Caco-2 (cell line): ENCODE data around the gene XAF1. TPM values are rescaled to one million over a fixed set of nuclear protein-coding genes. Genes with fewer than 3 reads are reported as not detected.

Experiments used
- Bru-seq: library from RNA; stranded (reverse); fragments of 400-500 nt; gene quantifications from one replicate; lab custom pipeline; 2021; lab: Mats Ljungman, UMichigan
- BruChase-seq, 2 experiments: library from RNA; stranded (reverse); fragments of 400-500 nt; gene quantifications; one replicate each; lab custom pipeline; 2021; lab: Mats Ljungman, UMichigan
- BruUV-seq: library from RNA; stranded (reverse); fragments of 400-500 nt; replicated peaks from 2 replicates; lab custom pipeline; 2021; lab: Mats Ljungman, UMichigan
- CTCF ChIA-PET: fragments of 300-600 bp; sonication (Branson Sonifier 250); formaldehyde crosslinking; loops from one replicate; lab custom pipeline; 2022; ENCODE audit warnings: antibody characterized with exemption; lab: Charles Lee
- POLR2A ChIA-PET: fragments of 300-600 bp; sonication (Branson Sonifier 250); formaldehyde crosslinking; loops from one replicate; lab custom pipeline; 2022; ENCODE audit warnings: antibody characterized with exemption; lab: Charles Lee
- DNase-seq, 2 experiments: peaks; one replicate each; pipeline versions ENCODE4 v3.0.0 to v3.0.0-alpha.2; 2020 to 2022
- H3K27me3 ChIP-seq: replicated peaks from 2 replicates; pipeline ENCODE4 v1.6.0; 2011; ENCODE audit warnings: low read length; ENCODE audit not compliant: control insufficient read depth, insufficient read depth
- H3K36me3 ChIP-seq: 2 replicates; pipeline ENCODE4 v1.5.1; 2011; ENCODE audit warnings: low read length; ENCODE audit not compliant: control insufficient read depth, insufficient read depth
- H3K4me1 ChIP-seq: fragments of 250-450 bp; sonication (Bioruptor Pico); 2 replicates; pipeline ENCODE4 v1.5.1; 2020; ENCODE audit warnings: mild to moderate bottlenecking
- H3K4me3 ChIP-seq: 2 replicates; pipeline ENCODE4 v1.5.1; 2011; ENCODE audit warnings: low read depth, mild to moderate bottlenecking, control low read depth, low read length
- H3K9me3 ChIP-seq: fragments of 250-450 bp; sonication (Bioruptor Pico); 2 replicates; pipeline ENCODE4 v1.5.1; 2020; ENCODE audit warnings: mild to moderate bottlenecking, moderate library complexity
- H3K27ac Mint-ChIP-seq: one replicate; pipeline ENCODE4 v1.8.0; 2022; ENCODE audit warnings: mixed read lengths; ENCODE audit not compliant: unreplicated experiment
- H3K27me3 Mint-ChIP-seq: one replicate; pipeline ENCODE4 v1.8.0; 2022; ENCODE audit warnings: mixed read lengths; ENCODE audit not compliant: insufficient read depth, unreplicated experiment
- H3K36me3 Mint-ChIP-seq: one replicate; pipeline ENCODE4 v1.8.0; 2022; ENCODE audit warnings: mild to moderate bottlenecking, mixed read lengths; ENCODE audit not compliant: insufficient read depth, unreplicated experiment
- H3K4me1 Mint-ChIP-seq: one replicate; pipeline ENCODE4 v1.8.0; 2022; ENCODE audit warnings: low read depth, mixed read lengths; ENCODE audit not compliant: unreplicated experiment
- H3K4me3 Mint-ChIP-seq: one replicate; pipeline ENCODE4 v1.8.0; 2022; ENCODE audit warnings: mild to moderate bottlenecking, moderate library complexity, mixed read lengths; ENCODE audit not compliant: unreplicated experiment
- H3K9me3 Mint-ChIP-seq: one replicate; pipeline ENCODE4 v1.8.0; 2022; ENCODE audit warnings: mixed read lengths; ENCODE audit not compliant: unreplicated experiment
- intact Hi-C: fragments of 100-400 bp; cut with micrococcal nuclease; formaldehyde crosslinking; loops from one replicate; pipeline ENCODE4 v1.10.0; 2022; ENCODE audit not compliant: unreplicated experiment
- long read RNA-seq: library from polyadenylated mRNA; stranded (forward); transcript quantifications from one replicate; pipeline ENCODE4 v2.0.0, GENCODE V29; 2022
- total RNA-seq: library from RNA; stranded (reverse); gene quantifications from 2 replicates; pipeline ENCODE4 v1.2.3, GENCODE V29; 2022
- TF ChIP-seq, protein P1 (sequence below), 2 experiments: fragments of 200-600 bp in 1 of 2; IDR thresholded peaks; 1 replicate in 1 of 2; 2 replicates in 1 of 2; pipeline versions ENCODE4 v1.5.1 to v1.8.0; 2011 to 2022; ENCODE audit warnings: antibody characterized with exemption in 1 of 2, control low read depth in 1 of 2, inconsistent platforms in 1 of 2, low read depth in 1 of 2, low read length in 1 of 2, mild to moderate bottlenecking in 1 of 2, moderate library complexity in 1 of 2; ENCODE audit not compliant: insufficient read depth in 1 of 2, severe bottlenecking in 1 of 2, unreplicated experiment in 1 of 2

The XAF1 gene, protein sequence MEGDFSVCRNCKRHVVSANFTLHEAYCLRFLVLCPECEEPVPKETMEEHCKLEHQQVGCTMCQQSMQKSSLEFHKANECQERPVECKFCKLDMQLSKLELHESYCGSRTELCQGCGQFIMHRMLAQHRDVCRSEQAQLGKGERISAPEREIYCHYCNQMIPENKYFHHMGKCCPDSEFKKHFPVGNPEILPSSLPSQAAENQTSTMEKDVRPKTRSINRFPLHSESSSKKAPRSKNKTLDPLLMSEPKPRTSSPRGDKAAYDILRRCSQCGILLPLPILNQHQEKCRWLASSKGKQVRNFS
- 0.25 TPM in 1 of 2 replicates, not detected in the other for total RNA-seq
- Bru-seq, nascent RNA, result percentile 11 among the genes with signal in this experiment
- percentile 19 among the genes with signal in this experiment for BruChase-seq, experiment 1, labeled RNA remaining after a 2-hour chase
- percentile 12 among the genes with signal in this experiment for BruChase-seq, experiment 2, labeled RNA remaining after a 6-hour chase
- long read RNA-seq, partial matches to known transcripts, result 0 of 1 reads
- long read RNA-seq, other reads (novel, unspliced or antisense), result 1 of 1 reads

DNA sequence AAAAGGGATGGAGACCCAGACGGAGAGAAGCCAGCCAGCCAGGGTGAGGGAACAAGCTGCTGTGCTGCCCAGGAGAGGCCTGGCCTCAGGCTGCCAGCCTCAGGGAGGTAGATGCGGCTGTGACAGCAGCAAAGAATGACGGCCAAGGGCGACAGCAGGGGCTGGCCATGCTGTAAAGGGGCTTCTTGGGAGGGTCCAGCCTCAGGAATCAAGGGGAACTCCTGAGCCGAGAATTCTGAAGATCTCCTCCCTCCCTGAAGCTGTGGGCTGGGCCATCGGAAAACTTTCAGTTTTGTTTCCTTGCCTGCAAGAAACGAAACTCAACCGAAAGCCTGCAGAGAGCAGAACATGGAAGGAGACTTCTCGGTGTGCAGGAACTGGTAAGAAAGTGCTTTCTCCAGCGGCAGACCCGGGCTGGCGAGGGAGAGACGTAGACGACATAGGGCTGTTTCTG lies at the start of gene XAF1:
Gene XAF1, plus strand, starts transcription at position 316 of the 454 bp plus-strand sequence. Its CDS starts 33 bp downstream, at position 349.
- ChIA-PET CTCF (no interaction called here), POLR2A (no interaction called here)
- Mint-ChIP-seq H3K36me3 (no peaks in the 10 kb centered on the region), H3K4me3 (no peak within 1 kb of the TSS), H3K27ac (no peak within 1 kb of the TSS), H3K27me3 (no peaks in the 10 kb centered on the region), H3K9me3 (no peaks in the 10 kb centered on the region), H3K4me1 (no peaks in the 10 kb centered on the region)
- H3K4me3 ChIP-seq, result no peak within 1 kb of the TSS
- no peaks in the 10 kb centered on the region for H3K4me1 ChIP-seq
- no peaks in the 10 kb centered on the region for H3K27me3 ChIP-seq
- no peak for DNase-seq
- H3K9me3 ChIP-seq, result no peaks in the 10 kb centered on the region
- BruUV-seq, result no TSS peak
- H3K36me3 ChIP-seq, result no peaks in the 10 kb centered on the region
- intact Hi-C loops, result no loop called here
- TF ChIP-seq, protein P1, sequence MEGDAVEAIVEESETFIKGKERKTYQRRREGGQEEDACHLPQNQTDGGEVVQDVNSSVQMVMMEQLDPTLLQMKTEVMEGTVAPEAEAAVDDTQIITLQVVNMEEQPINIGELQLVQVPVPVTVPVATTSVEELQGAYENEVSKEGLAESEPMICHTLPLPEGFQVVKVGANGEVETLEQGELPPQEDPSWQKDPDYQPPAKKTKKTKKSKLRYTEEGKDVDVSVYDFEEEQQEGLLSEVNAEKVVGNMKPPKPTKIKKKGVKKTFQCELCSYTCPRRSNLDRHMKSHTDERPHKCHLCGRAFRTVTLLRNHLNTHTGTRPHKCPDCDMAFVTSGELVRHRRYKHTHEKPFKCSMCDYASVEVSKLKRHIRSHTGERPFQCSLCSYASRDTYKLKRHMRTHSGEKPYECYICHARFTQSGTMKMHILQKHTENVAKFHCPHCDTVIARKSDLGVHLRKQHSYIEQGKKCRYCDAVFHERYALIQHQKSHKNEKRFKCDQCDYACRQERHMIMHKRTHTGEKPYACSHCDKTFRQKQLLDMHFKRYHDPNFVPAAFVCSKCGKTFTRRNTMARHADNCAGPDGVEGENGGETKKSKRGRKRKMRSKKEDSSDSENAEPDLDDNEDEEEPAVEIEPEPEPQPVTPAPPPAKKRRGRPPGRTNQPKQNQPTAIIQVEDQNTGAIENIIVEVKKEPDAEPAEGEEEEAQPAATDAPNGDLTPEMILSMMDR (IDR thresholded peaks at IDR 0.05; ENCODE audit: insufficient read depth in 1 of 2, low read depth in 1 of 2, low read length in 1 of 2, severe bottlenecking in 1 of 2, unreplicated experiment in 1 of 2), result no peak

DNA sequence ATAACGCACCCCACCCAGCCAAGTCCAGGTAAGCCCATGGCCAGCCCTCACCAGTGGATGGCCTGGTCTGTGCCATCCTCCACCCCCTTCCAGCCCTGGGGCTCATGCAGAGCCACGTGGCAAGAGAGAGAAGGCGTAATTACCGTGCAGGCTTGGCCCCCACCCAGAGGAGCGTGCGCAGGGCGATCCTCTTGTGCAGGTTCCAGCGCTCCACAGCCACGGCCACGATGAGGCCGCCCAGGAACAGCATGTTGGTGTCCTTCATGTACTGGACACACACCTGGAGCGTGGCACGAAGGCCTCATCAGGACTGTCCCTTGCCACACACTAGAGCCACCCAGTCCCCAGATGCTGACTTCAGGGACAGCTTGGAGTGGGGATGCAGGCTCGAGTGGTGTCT lies 49.3 kb upstream of the XAF1 start:
- H3K27me3 Mint-ChIP-seq, result no peaks in the 10 kb centered on the region
- H3K9me3 Mint-ChIP-seq, result no peaks in the 10 kb centered on the region
- H3K4me3 ChIP-seq, result no peak overlapping the region
- ChIA-PET POLR2A (no interaction called here), CTCF (no interaction called here)
- intact Hi-C loops, result no loop called here
- no peaks in the 10 kb centered on the region for H3K36me3 ChIP-seq
- no peaks in the 10 kb centered on the region for H3K36me3 Mint-ChIP-seq
- no peak for DNase-seq
- TF ChIP-seq, protein P1 (IDR thresholded peaks at IDR 0.05; ENCODE audit: insufficient read depth in 1 of 2, low read depth in 1 of 2, low read length in 1 of 2, severe bottlenecking in 1 of 2, unreplicated experiment in 1 of 2), result no peak
- no peaks in the 10 kb centered on the region for H3K9me3 ChIP-seq
- peaks cover 5% of the 10 kb centered on the region for H3K4me1 Mint-ChIP-seq
- no peaks in the 10 kb centered on the region; the same call in 1 of the 2 replicates for H3K4me1 ChIP-seq
- no peaks in the 10 kb centered on the region for H3K27me3 ChIP-seq
- no peak overlapping the region for H3K4me3 Mint-ChIP-seq
- no TSS peak for BruUV-seq
- H3K27ac Mint-ChIP-seq, result no peak overlapping the region

DNA sequence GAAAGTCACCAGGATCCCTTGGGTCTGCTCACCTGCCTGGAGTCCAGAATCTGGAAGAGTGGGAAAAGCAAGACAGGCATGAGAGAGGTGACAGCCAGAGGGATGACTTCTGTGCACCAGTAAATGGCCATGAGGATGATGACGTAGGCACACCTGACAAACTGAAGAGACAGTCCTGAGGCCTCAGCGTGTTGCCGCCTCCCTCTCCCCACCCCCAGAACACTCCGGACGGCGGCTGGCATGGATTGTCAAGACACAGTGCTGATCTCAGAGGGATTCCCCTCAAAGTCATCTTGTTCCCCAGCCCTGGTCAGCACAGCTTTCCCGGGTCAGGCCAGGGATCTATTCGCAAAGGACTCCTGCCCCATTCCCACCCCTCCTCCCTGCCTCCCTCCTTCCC lies 48.9 kb upstream of the XAF1 start:
- H3K4me3 Mint-ChIP-seq, result no peak overlapping the region
- no peak for DNase-seq
- peaks cover 5% of the 10 kb centered on the region for H3K4me1 Mint-ChIP-seq
- H3K27ac Mint-ChIP-seq, result no peak overlapping the region
- no TSS peak for BruUV-seq
- TF ChIP-seq, protein P1 (IDR thresholded peaks at IDR 0.05; ENCODE audit: insufficient read depth in 1 of 2, low read depth in 1 of 2, low read length in 1 of 2, severe bottlenecking in 1 of 2, unreplicated experiment in 1 of 2), result no peak
- no peaks in the 10 kb centered on the region for H3K27me3 Mint-ChIP-seq
- Histone ChIP-seq H3K4me1 (no peaks in the 10 kb centered on the region), H3K4me3 (no peak overlapping the region), H3K9me3 (no peaks in the 10 kb centered on the region), H3K27me3 (no peaks in the 10 kb centered on the region), H3K36me3 (no peaks in the 10 kb centered on the region)
- intact Hi-C loops, result no loop called here
- ChIA-PET CTCF (no interaction called here), POLR2A (no interaction called here)
- H3K36me3 Mint-ChIP-seq, result no peaks in the 10 kb centered on the region
- no peaks in the 10 kb centered on the region for H3K9me3 Mint-ChIP-seq
